Stimulated activated CD4-positive, alpha-beta T cell treated with anti-CD3 and anti-CD28 coated beads, Interleukin-4, amount 100 ng/mL, for 4 hours (primary cell): ENCODE measurements around the gene RNASE7.
"Not testable (repeated sequence)": the region's sequence is repeated elsewhere in the genome, so short reads cannot be mapped to it uniquely, and the experiment has no call there.

Experiments
- DNase-seq, 2 experiments: peaks; one replicate each; pipeline ENCODE4 v3.0.0-alpha.2; 2020

The RNASE7 gene

DNA sequence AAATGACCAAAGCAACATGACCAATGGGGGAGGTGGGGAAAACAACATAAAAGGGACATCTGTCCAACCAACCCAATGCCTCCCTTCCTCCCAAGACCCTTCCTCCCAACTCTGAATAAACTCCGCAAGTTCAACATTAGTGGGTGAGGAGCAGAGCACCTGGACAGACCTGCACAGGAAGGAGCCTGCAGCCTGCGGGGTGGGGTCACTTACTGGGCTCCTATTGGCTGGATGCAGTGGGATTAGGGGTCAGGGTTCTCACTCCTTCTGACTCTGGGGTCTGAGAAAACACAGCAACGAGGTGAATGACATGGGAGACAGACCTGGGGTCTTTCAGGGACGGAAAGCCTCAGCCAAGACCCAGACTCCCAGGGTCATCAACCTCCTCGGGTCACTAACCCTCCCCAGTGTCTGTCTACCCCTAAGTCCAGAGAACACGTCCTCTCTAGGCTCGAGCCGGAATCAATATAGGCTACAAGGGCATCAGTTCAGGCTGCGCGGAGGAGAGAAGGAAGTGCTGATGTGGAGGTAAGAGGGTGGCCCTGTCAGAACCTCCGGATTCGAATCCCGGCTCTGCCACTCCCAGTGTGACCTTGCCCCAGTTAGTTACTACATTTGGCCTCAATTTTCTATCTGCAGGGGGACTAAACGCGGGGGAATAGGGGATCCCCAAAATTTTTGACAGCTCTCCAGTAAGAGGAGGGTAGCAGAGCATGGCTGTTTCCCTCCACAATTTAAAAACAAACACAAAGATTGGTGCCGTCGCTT, 18.2 kb upstream of the RNASE7 start:
- no peak for DNase-seq

GRCh38 chr14:21024585-21025370, 17.4 kb upstream of the RNASE7 start, which contains the start of gene NDRG2:
NDRG2 (minus strand) TSS chr14:21025061; CDS start chr14:21023315, 1,746 bp downstream.
- DNase-seq = peak; percentile 66 to 73

- DNase-seq = no peak
These were observed 16.5 kb upstream of the RNASE7 start for GRCh38 chr14:21025371-21026273.

DNA sequence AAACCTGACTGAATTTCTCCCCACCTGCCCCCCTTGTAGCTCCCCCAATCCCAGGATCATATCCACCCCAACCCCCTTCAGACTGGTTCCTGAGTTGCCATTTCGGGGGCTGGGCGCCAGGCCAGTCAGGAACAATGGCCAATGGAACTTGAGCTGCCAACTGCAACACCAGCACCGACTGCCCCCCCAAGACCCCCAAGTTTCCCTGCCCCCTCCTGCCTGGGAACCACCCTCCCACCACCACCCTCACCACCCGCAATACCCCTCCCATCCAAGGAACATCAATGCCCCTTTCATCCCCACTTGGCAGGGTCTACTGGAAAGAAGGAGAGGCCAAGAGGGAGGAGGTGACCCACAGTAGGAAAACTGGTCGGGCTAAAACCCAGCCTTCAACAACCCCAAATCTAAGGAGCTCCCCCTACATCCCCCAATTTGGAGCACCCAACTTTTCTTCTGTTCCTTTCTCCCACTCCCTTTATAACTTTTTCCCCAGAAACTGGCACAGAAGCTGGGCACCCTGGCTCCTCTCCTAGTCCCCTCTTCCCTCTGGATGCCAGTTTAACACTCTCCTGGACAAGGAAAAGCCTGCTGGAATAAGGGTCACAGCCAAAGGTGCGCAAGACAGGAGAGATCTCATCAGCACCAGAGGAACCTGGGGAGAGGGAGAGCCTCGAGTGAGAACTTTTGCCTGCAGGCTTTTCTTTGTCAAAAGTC, 15.7 kb upstream of the RNASE7 start:
- DNase-seq = no peak

DNA sequence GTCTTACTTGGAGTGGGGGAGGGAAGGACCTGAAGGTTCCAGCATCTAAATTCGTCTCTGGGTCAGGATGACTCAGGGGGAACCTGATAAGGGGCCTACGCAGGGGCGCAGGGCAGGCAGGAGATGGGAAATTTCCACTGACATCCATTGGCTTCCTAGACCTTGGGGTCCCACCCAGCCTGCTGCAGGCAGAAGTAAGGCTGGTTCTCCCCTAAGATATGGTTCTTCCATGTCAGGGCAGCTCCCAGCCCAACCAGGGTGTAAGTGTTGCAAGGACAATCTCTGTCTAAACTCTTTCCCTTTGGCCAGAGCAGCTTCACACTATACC, 15.2 kb upstream of the RNASE7 start:
- DNase-seq = no peak

DNA sequence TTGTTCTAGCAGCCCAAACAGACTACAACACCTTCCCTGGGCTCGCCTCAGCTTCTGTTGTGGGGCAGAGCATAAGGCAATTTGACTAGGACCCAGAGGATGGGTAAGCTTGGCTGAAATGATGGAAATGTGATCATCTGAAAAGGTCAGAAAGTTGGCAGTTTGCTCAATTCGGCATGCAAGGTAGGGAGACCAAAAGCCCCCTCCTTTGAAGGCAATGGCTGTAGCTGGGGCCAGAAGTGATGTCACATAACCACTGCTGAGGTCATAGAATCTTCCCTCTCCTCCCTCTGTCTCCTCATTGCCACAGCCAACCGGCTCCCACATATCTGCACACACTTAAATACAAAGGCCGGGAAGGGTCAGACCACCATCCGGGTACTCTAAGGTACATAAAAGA, 12.2 kb upstream of the RNASE7 start, which contains the start of gene TPPP2:
Gene TPPP2 (plus strand): TSS at position 301 of the 400 bp plus-strand sequence. CDS start 365 bp downstream, outside the sequence.
- DNase-seq = no peak

DNA sequence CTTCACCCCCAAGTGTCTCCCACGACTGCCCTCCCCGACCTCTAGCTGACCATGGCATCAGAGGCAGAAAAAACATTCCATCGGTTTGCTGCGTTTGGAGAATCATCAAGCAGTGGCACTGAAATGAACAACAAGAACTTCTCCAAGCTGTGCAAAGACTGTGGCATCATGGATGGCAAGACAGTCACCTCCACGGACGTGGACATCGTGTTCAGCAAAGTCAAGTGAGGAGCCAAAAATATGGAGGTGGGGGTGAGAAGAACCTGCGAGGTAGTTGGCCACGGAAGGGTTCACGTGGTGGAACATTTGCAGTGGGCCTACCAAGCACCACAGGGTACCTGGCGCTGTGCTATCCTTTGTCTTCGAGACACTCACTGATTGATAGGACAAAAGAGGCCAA, 11.6 kb upstream of the RNASE7 start:
- no peak for DNase-seq

- no peak for DNase-seq
These were observed 9.6 kb upstream of the RNASE7 start for GRCh38 chr14:21032326-21033132.

GRCh38 chr14:21033133-21033698, 8.9 kb upstream of the RNASE7 start:
- no peak for DNase-seq

- DNase-seq = no peak
These were observed 7.5 kb upstream of the RNASE7 start, which contains the start of gene RNASE13 for GRCh38 chr14:21034707-21035106. RNASE13 (minus strand) TSS chr14:21034807; CDS start chr14:21034288, 519 bp downstream.

GRCh38 chr14:21036751-21037150, 5.4 kb upstream of the RNASE7 start:
- no peak for DNase-seq

GRCh38 chr14:21037156-21037555, 5.0 kb upstream of the RNASE7 start:
- no peak for DNase-seq

GRCh38 chr14:21038441-21039422, 3.4 kb upstream of the RNASE7 start:
- no peak for DNase-seq

DNA sequence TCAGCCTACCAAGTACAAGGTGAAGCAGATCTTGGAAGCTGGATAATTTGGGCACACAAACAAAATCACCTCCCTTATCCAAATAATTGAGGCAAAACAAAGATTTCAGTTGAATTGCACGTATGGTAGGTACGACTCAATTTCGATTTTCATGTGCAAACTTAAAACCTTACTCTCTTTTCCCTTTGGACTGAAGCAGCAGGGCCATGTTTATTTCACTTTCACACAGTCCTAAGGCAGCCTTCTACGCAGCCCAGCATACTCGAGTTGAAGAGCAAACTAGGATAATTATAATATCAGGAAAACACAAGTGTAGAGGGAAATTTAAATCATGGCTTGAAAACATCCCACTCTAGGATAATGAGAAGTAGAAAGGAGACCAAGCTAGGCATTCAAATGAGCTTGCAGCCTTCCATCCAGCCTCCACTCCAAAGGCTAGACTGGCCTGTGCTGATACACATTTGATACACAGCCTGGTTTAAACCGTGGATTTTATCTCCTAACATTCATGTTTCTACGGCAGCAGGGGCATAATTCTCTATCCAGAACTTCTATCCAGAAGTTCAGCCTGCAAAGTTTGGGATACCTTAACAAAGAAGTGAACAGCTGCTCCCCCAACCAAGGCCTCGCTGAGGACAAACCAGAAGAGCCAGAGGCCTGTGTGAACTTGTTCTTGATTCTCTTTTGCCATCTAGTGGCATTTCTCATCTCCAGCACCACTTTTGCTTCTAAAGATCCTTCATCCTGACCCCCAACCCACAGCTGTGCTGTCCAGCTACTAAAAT, 2.4 kb upstream of the RNASE7 start:
- DNase-seq = no peak

DNA sequence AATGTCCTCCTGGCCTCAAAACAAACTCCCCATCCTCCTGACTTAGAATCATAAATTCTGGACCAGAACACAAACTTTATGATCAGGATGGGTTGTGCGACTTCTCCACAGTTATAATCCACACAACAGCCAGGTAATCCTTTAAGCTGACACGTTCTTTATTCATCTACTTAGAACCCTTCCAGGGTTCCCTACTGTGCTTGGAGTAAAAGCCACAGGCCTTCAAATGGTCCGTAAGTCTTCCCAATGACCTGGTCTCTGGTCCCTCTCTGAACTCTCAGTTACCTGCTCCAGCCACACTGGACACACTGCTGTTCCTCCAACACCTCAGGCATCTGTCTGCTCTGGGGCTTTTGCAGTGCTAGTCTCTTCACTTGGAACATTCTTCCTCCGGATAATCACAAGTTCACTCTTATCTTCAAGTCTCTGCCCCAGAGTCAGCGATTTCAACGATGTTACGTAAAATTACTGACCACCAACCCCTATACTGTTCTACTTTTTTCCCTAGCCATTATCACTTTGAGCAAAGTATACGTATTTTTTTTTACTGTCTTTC, 1.7 kb upstream of the RNASE7 start:
- DNase-seq = no peak

GRCh38 chr14:21040941-21041340, 1.2 kb upstream of the RNASE7 start:
- DNase-seq = not testable (repeated sequence)

DNA sequence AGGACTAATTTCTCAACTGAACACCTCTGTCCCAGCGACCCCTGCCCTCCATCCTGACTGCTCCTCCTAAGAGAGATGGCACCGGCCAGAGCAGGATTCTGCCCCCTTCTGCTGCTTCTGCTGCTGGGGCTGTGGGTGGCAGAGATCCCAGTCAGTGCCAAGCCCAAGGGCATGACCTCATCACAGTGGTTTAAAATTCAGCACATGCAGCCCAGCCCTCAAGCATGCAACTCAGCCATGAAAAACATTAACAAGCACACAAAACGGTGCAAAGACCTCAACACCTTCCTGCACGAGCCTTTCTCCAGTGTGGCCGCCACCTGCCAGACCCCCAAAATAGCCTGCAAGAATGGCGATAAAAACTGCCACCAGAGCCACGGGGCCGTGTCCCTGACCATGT, 756 bp downstream of the RNASE7 start:
- no peak for DNase-seq

DNA sequence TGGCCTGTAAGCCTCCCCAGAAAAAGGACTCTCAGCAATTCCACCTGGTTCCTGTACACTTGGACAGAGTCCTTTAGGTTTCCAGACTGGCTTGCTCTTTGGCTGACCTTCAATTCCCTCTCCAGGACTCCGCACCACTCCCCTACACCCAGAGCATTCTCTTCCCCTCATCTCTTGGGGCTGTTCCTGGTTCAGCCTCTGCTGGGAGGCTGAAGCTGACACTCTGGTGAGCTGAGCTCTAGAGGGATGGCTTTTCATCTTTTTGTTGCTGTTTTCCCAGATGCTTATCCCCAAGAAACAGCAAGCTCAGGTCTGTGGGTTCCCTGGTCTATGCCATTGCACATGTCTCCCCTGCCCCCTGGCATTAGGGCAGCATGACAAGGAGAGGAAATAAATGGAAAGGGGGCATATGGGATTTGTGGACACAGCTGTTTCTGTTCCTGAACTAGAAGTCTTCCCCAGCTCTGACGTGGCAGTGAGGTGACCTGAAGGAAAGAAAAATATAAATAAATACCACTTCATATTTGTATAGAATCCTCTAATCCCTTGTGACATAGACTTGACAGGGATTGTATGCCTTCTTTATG, 1.3 kb downstream of the RNASE7 start:
- no peak for DNase-seq
